Calu3 (cell line): ENCODE results near the gene DPRX. TPM values are rescaled to one million over a fixed set of nuclear protein-coding genes. Genes with fewer than 3 reads are reported as not detected.

ENCODE experiments used
- BruUV-seq: library from RNA; stranded (reverse); fragments of 400-500 nt; replicated peaks from 2 replicates; lab custom pipeline; 2021; lab: Mats Ljungman, UMichigan
- CTCF ChIA-PET: fragments of 300-600 bp; sonication (Branson Sonifier 250); formaldehyde crosslinking; loops from one replicate; lab custom pipeline; 2022; ENCODE audit warnings: antibody characterized with exemption; lab: Charles Lee
- DNase-seq: peaks from one replicate; pipeline ENCODE4 v3.0.0; 2022
- H3K27ac Mint-ChIP-seq: one replicate; pipeline ENCODE4 v1.8.0; 2022; ENCODE audit warnings: mixed read lengths; ENCODE audit not compliant: unreplicated experiment
- H3K27me3 Mint-ChIP-seq: one replicate; pipeline ENCODE4 v1.8.0; 2022; ENCODE audit warnings: mixed read lengths; ENCODE audit not compliant: unreplicated experiment
- H3K36me3 Mint-ChIP-seq: one replicate; pipeline ENCODE4 v1.8.0; 2022; ENCODE audit warnings: mild to moderate bottlenecking, moderate library complexity, mixed read lengths; ENCODE audit not compliant: insufficient read depth, unreplicated experiment
- H3K4me1 Mint-ChIP-seq: one replicate; pipeline ENCODE4 v1.8.0; 2022; ENCODE audit warnings: mild to moderate bottlenecking, low read depth, mixed read lengths; ENCODE audit not compliant: unreplicated experiment
- H3K4me3 Mint-ChIP-seq: one replicate; pipeline ENCODE4 v1.8.0; 2022; ENCODE audit warnings: mild to moderate bottlenecking, low read depth, moderate library complexity, mixed read lengths; ENCODE audit not compliant: unreplicated experiment
- H3K9me3 Mint-ChIP-seq: one replicate; pipeline ENCODE4 v1.8.0; 2022; ENCODE audit warnings: low read depth, mixed read lengths; ENCODE audit not compliant: unreplicated experiment
- intact Hi-C: fragments of 100-400 bp; cut with micrococcal nuclease; formaldehyde crosslinking; loops from one replicate; pipeline ENCODE4 v1.10.0; 2022; ENCODE audit not compliant: unreplicated experiment
- total RNA-seq: library from RNA; stranded (reverse); gene quantifications from 2 replicates; pipeline ENCODE4 v1.2.3, GENCODE V29; 2022
- TF ChIP-seq, protein P1 (sequence below): fragments of 200-600 bp; IDR thresholded peaks from one replicate; pipeline ENCODE4 v1.8.0; 2022; ENCODE audit warnings: antibody characterized with exemption; ENCODE audit not compliant: unreplicated experiment

The DPRX gene
- total RNA-seq, 1 experiment from 2014 or later: not detected

DNA sequence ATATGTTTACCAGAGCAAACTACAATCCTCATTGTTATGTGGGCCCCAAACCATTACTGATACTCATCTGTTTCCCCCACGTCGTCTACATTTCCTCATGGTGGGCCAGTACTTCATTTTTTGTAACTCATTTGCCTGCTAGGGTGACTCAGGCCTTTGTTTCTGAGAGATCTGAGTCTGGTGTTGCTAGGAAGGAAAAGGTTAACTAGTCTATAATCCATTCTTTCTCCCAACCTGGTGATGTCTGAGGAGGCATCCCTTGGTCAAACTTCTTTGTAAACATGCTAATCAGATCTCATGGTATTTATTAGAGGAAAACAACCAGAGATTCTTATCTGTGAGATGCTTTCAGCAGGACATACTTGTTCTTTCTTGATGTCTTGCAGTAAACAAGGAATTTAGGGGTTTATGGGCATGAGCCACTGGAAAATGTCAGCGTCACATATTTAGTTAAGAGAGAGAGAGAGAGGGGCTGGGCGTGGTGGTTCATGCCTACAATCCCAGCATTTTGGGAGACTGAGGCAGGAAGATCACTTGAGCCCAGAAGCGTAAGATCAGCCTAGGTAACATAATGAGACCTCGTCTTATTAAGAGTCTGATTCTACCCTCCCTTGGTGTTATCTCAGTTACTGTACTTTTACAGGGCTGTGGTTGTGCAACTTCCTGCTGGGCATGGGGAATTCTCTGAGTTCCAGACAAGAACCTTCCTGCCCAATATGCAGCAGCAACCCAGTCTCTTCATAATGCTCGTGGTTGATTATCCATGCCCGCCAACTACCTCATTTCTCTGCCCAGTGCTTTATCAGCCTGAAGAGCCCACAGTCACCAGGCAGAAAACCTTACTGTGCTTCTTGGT, 9.7 kb upstream of the DPRX start:
- BruUV-seq: no TSS peak
- H3K4me3 Mint-ChIP-seq: no peak overlapping the region
- H3K27ac Mint-ChIP-seq: no peak overlapping the region
- DNase-seq: no peak
- TF ChIP-seq, protein P1, sequence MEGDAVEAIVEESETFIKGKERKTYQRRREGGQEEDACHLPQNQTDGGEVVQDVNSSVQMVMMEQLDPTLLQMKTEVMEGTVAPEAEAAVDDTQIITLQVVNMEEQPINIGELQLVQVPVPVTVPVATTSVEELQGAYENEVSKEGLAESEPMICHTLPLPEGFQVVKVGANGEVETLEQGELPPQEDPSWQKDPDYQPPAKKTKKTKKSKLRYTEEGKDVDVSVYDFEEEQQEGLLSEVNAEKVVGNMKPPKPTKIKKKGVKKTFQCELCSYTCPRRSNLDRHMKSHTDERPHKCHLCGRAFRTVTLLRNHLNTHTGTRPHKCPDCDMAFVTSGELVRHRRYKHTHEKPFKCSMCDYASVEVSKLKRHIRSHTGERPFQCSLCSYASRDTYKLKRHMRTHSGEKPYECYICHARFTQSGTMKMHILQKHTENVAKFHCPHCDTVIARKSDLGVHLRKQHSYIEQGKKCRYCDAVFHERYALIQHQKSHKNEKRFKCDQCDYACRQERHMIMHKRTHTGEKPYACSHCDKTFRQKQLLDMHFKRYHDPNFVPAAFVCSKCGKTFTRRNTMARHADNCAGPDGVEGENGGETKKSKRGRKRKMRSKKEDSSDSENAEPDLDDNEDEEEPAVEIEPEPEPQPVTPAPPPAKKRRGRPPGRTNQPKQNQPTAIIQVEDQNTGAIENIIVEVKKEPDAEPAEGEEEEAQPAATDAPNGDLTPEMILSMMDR: no peak
- no peaks in the 10 kb centered on the region for H3K36me3 Mint-ChIP-seq
- H3K9me3 Mint-ChIP-seq: peaks cover 15% of the 10 kb centered on the region
- CTCF ChIA-PET: no interaction called here
- no peaks in the 10 kb centered on the region for H3K27me3 Mint-ChIP-seq
- H3K4me1 Mint-ChIP-seq: no peaks in the 10 kb centered on the region
- intact Hi-C loops: no loop called here

DNA sequence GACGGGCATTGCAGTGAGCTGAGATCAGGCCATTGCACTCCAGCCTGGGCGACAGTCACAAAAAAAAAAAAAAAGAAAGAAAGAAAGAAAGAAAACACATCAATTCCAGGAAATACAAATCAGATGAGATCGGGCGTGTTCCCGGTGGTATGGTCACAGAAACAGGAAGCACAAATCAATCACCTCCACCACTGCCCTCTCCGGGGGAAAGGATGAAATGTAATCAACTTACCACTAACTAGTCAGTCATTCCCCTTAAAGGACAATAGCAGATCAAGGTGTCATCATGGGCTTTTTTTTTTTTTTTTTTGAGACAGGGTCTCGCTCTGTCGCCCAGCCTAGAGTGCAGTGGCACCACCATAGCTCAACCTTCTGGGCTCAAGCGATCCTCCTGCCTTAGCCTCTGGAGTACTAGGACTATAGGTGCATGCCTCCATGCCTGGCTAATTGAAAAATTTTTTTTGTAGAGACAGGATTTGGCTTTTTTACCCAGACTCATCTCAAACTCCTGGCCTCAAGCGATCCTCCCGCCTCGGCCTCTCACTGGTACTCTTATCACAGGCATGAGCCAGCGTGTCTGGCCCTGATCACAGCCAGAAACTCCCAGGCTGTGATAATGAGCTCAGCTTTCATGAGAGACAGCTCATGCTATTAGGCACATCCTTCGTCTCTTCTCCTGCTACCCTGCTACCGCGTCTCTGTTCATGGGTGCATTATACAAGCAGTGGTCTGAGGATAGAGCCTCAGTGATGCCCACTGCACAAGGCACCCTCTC, 6.8 kb upstream of the DPRX start:
- no peak overlapping the region for H3K27ac Mint-ChIP-seq
- TF ChIP-seq, protein P1: no peak
- no TSS peak for BruUV-seq

DNA sequence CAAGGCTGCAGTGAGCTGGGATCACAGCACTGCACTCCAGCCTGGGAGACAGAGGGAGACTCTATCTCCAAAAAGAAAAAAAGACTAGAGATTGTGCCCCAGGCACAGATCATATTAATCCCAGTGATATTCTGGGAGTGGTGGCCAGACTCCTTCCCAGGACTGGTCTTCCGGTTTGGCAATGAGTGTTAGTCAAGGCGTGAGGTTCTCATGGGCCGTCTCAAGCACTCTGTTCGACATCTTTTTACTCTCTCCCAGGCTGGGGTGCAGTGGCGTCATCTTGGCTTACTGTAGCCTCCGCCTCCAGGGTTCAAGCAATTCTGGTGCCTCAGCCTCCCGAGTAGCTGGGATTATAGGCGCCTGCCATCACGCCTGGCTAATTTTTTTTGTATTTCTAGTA, 5.3 kb upstream of the DPRX start:
- intact Hi-C loops: no loop called here
- no peak overlapping the region for H3K4me3 Mint-ChIP-seq
- H3K27me3 Mint-ChIP-seq: no peaks in the 10 kb centered on the region
- H3K27ac Mint-ChIP-seq: no peak overlapping the region
- TF ChIP-seq, protein P1: no peak
- H3K9me3 Mint-ChIP-seq: peaks cover 12% of the 10 kb centered on the region
- no TSS peak for BruUV-seq
- no peaks in the 10 kb centered on the region for H3K36me3 Mint-ChIP-seq
- CTCF ChIA-PET: no interaction called here
- H3K4me1 Mint-ChIP-seq: no peaks in the 10 kb centered on the region
- no peak for DNase-seq

More for the DNA sequence above, 6.8 kb upstream of the DPRX start:
- no peak for DNase-seq
- H3K36me3 Mint-ChIP-seq: no peaks in the 10 kb centered on the region
- no peaks in the 10 kb centered on the region for H3K27me3 Mint-ChIP-seq
- H3K4me3 Mint-ChIP-seq: no peak overlapping the region
- intact Hi-C loops: no loop called here
- CTCF ChIA-PET: interaction anchor here (0.7 kb wide), 1 partner anchor 564 kb away, joined by 7 read pairs; the partner anchor contains the start of gene MBOAT7
- no peaks in the 10 kb centered on the region for H3K4me1 Mint-ChIP-seq
- H3K9me3 Mint-ChIP-seq: peaks cover 12% of the 10 kb centered on the region

DNA sequence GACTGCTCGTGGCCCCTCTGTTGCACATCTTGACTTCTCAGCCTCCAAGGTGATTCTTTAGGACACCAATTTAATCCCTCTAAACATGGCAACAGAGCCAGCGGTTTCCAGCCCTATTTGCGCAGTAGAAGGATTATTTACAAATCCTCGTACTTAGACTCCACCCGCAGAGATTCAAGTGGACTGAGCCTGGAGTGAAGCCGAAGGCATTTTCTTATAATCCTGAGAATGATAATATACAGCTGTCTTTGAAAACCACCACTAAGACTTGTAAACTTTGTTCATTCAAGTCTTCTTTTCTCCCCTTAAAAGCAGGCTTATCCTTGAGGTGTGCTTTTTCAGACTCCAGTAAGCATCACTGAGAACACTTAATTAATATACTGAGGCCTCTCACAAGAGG, 4.8 kb upstream of the DPRX start:
- BruUV-seq: no TSS peak
- no peaks in the 10 kb centered on the region for H3K36me3 Mint-ChIP-seq

More for the DNA sequence above, 4.8 kb upstream of the DPRX start:
- CTCF ChIA-PET: no interaction called here
- no peak overlapping the region for H3K27ac Mint-ChIP-seq
- H3K9me3 Mint-ChIP-seq: peaks cover 10% of the 10 kb centered on the region
- no peaks in the 10 kb centered on the region for H3K27me3 Mint-ChIP-seq
- no peaks in the 10 kb centered on the region for H3K4me1 Mint-ChIP-seq
- H3K4me3 Mint-ChIP-seq: no peak overlapping the region
- no peak for DNase-seq
- TF ChIP-seq, protein P1: no peak
- intact Hi-C loops: no loop called here
